Hematopoietic multipotent progenitor cell (in vitro differentiated cells): ENCODE results near the gene C5AR2. TPM values are rescaled to one million over a fixed set of nuclear protein-coding genes. Genes with fewer than 3 reads are reported as not detected.
"Not testable (repeated sequence)": the region's sequence is repeated elsewhere in the genome, so short reads cannot be mapped to it uniquely, and the experiment has no call there.

Experiments
- DNase-seq, 3 donors: peaks; one replicate each; pipeline ENCODE4 v3.0.0-alpha.2; 2011 to 2015; ENCODE audit warnings: low read depth in 2 of 3, low spot score in 2 of 3
- total RNA-seq: library from RNA; depleted of rRNA; stranded (reverse); fragments of >200 nt; gene quantifications from one replicate; pipeline ENCODE4 v1.2.3, GENCODE V29; 2012

The C5AR2 gene
- total RNA-seq: 0.81 TPM

DNA sequence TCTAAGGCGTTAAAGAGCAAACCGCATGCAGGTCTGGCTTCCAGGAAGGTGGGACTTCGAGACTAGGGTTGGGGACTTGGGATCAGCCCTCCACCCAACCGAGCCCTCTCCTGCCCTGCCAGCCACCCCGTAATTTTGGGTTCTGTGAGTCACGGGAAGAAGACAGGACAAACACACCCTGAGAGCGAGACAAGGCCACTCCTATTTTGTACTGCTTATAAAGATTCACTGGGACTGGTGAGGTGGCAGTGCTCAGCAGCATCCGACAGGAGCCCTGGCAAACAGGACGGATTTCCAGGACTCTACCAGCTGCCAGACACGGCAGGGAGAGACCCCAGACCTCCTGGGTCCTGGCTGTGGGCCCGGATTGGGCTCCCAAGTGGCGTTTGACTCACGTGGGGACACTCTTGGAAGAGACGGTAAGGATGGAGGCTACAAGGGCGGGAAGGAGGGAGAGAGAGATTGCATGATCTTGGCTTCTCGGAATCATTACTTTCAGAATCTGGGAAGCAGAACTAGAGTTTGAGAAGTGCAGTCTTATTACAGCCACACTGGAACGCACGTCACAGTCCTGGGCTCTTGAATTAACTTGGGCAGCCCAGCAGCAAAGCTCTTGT is at the start of gene C5AR2:
Gene C5AR2, plus strand, starts transcription at position 245 of the 617 bp plus-strand sequence. CDS start 8,625 bp downstream, outside the sequence.
- DNase-seq: no peak

DNA sequence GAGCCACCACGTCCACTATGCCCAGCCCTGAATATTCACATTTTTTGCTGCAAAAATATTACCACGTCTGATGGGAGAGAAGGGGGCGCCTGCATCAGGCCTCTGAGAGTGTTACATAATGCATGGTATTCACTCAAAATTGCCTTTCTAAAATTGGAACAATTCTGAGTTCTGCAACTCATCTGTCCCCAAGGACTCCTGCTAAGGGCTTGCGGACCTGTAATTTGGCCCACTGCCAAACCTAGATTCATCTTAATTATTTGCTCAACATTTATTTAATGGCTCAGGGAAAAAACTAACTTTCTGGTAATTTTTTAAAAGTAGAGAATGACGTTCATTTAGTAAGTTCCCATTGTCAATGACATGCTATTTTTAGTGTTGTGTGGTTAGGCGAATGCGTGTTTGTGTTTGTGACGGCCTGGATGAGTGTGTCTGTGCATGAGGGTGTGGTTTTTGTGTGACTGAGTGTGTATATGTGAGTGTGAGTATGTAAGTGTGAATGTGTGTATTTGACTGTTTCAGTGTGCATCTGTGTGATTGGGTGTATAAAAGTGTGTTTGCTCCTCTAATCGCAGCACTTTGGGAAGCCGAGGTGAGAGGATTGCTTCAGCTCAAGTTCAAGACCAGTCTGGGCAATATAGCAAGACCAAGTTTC is 48.4 kb upstream of the C5AR2 start:
- DNase-seq: no peak

DNA sequence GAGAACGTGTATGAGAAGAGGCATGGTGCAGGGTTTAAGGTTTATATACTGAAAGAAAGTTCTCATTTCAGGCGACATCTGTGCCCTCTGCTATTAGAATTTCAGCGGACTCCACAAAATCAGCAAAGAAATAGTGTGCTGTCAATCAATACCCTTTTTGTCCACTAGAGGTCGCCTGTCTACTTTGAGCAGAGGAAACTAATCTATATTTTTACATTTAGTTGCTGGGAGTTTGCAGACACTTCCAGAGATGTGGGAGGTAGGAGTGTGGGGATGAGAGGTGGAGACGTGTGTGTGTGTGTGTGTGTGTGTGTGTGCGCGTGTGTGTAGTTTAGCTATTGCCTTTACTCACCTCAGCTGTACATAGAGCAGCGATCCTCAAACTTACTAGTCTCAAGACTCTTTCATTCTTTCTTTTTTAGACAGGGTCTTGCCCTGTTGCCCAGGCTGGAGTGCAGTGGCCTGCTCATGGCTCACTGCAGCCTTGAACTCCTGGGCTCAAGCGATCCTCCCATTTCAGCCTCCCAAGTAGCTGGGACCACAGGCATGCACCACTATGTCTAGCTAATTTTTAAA is 47.6 kb upstream of the C5AR2 start:
- peak; percentile 54 to 74 (median 60) for DNase-seq

DNA sequence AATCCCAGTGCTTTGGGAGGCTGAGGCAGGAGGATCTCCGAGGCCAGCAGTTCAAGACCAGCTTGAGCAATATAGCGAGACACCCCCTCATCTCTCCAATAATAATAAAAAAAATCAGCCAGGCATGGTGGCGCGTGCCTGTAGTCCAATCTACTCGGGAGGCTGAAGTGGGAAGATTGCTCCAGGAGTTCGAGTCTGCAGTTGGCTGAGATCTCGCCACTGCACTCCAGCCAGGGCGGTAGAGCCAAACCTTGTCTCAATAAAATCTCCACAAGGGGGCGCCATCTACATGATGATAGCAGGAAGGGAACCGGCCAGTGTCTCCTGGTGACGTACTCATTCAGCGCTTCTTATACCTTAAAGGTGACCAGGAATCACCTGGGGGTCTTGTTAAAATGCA is 35.9 kb upstream of the C5AR2 start:
- peak; percentile 63 to 89 (median 77) for DNase-seq

DNA sequence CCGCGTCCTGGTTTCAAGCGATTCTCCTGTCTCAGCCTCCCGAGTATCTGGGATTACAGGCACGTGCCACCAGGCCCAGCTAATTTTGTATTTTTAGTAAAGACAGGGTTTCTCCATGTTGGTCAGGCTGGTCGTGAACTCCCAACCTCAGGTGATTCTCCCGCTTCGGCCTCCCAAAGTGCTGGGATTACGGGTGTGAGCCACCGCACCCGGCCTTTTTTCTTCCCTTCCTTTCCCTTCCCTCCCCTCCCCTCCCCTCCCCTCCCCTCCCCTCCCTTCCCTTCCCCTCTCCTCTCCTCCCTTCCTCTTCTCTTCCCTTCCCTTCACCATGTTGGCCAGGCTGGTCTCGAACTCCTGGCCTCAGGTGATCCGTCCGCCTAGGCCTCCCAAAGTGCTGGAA is 31.1 kb upstream of the C5AR2 start:
- DNase-seq: not testable (repeated sequence)

DNA sequence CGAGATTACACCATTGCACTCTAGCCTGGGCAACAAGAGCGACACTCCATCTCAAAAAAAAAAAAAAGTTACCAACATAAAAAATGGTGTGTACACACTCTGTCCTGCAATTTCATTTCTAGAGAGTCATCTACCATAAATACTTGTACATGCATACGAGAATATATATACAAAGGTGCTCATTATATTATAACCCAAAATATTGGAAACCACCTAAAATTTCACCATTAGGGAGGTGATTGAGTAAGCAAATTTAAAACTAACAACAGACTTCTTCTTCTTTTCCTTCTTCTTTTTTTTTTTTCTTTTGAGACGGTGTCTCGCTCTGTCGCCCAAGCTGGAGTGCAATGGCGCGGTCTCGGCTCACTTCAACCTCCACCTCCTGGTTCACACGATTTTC is 29.7 kb upstream of the C5AR2 start:
- DNase-seq: no peak

DNA sequence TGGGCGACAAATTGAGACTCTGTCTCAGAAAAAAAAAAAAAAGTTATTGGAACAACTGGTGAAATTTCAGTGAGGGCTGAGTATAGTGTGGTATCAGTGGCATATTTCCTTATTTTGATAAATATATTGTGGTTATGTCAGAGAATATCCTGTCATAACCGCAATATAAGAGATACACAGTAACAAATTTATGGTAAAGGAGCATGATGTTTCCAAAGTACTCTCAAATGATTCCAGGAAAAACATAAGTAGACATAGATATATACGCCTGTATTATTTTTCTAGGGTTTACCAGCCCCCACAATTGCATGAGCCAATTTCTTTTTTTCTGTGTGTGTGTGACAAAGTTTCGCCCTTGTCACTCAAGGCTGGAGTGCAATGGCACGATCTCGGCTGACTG is 28.0 kb upstream of the C5AR2 start:
- DNase-seq: peak in 1 of 3 donors; percentile 48

DNA sequence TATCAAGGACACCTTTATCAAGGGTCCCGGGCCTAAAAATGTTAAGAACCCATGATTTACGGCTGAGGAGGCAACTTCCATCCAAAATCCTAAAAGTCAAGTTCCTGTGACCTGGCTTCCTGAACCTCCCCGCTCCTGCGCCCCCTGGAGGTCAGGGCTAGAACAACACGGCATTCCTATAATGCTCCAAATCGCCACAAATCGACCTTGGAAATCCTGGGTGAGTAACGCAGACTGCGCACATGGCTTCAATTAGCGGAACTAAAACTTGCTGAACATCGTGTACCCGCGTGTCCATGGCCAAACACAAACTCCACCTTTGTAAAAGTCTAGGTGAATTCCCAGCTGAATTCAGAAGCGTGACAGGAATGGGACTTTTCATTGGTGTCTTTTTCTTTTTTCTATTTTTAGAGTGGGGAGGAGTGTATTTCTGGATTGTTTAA is 26.6 kb upstream of the C5AR2 start:
- peak in 1 of 3 donors; percentile 24 for DNase-seq

DNA sequence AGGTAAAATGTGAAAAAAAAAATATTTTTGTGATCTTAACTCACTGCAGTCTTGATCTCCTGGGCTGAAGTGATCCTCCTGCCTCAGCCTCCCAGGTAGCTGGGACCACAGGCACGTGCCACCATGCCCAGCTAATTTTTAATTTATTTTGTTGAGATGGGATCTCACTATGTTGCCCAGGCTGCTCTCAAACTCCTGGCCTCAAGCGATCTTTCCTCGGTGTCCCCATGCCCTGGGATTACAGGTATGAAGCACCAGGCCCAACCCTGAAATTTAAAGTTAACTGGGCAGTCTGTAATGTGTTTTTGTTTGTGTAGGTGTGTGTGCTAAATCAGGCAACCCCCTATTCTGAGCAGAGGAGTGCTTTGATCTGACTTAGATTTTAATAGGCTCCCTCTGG is 25.7 kb upstream of the C5AR2 start:
- DNase-seq: no peak

DNA sequence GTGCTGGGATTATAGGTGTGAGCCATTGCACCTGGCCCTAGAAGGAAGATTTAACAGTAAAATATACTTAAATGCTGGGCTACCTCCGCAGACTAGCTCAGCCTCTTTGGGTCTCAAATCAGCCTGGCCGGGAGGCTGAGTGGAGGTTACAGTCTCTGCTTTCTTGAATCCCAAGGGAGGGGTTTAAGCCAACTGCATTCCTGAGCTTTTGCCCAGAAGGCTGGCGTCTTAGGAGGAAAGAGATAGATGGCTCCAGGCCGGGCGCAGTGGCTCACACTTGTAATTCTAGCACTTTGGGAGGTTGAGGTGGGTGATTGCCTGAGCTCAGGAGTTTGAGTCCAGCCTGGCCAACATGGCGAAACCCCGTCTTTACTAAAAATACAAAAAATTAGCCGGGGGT is 22.9 kb upstream of the C5AR2 start:
- no peak for DNase-seq

DNA sequence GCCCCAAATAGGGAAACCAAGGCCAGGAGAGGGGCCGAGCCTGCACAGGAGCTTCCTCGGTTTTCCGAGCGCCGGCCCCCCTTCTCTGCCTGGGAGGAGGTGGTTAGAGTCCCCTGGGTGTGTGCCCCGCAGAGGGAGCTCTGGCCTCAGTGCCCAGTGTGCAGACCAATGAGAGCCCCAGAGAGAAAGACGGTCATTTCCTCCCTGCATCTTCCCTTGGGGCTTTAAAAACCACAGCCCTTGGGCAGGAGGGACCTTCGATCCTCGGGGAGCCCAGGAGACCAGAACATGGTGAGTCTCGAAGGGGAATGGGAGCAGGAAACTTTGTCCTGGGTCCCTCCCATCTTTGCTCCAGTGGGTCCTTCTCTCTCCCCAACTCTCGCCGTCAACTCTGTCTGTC is 22.4 kb upstream of the C5AR2 start, which contains the start of gene C5AR1:
Gene C5AR1, plus strand, starts transcription at position 254 of the 400 bp plus-strand sequence. Its CDS starts 35 bp downstream, at position 289.
- no peak for DNase-seq

DNA sequence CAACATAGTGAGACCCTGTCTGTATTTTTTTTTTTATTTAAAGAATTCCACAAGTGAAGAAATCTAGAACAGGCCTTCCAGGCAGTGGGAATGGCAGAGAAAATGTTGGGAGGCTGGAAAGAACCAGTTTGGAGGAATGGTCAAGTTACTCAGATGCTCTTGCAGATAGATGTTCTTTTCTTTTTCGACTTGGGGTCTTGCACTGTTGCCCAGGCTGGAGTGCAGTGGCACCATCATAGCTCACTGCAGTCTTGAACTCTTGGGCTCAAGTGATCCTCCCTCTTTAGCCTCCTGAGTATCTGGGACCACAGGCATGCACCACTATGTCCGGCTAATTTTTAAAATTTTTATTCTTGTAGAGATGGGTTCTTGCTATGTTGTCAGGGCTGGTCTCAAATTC is 21.7 kb upstream of the C5AR2 start:
- no peak for DNase-seq

DNA sequence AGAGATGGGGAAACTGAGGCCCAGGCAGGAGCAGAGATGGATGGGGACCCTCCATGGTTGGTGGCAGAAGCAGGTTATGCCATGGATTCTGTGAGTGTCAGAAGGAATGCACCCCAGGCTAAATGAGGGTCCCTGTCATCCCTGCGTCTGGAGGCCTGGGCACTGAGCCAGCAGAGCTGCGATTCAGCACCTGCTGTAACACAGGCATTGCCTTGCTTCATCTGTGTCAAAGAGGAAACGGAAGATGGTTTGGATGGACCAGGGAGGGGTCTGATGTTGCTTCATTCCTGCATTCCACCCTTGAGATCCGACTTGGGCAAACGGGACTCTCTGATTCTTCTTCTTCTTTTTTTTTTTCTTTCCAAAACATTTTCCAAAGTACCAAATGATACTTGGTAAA is 21.2 kb upstream of the C5AR2 start:
- peak in 1 of 3 donors; percentile 12 for DNase-seq

DNA sequence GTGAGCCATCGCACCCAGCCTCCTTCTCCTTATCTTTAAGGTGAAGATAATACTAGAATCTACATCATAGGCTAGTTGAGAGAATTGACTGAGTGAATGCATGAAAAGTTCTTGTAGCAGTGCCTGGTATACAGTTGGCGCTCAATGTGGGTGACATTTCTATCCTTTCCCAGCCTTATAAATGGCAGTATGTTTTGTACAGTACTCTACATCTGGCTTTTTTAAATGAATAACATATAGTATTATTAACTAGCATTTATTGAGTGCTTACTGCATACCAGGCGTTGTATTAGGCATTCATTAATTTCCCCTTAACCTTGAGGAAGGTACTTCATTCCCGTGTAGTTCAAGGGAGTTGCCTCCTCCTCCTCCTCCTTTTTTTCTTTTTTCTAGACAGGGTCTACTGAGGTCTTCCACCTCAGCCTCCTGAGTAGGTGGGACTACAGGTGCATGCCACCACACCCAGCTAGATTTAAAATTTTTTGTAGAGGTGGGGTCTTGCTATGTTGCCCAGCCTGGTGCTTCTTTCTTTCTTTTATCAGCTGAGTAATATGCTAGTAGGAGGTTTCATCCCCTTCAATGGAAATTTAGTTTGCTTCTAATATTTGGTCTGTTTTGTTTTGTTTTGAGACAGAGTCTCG is 19.5 kb upstream of the C5AR2 start:
- DNase-seq: no peak

DNA sequence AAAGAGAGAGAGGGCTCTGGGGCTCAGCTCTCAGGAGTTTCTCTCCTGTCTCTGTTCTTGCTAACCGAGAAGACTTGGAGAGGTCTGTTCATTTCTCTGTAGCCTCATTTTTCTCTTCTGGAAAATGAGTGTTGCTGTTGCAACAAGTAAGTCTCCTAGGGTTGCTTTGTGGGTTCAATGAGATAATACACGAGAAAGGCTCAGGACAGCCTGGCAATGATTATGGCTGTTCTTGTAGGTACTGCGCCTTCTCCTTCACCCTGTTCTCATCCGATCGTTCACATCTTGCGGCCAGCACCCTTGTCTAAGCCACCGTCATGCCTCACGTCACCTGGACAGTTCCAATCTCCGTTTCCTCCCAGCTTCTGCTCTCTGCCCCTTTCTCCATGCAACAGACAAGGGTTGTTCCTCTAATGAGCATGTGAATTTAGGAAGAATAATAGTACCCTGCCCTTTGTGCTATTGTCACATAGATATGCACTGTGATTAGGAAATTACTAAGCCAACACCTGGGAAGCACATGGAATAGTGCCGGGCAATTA is 18.1 kb upstream of the C5AR2 start:
- no peak for DNase-seq

DNA sequence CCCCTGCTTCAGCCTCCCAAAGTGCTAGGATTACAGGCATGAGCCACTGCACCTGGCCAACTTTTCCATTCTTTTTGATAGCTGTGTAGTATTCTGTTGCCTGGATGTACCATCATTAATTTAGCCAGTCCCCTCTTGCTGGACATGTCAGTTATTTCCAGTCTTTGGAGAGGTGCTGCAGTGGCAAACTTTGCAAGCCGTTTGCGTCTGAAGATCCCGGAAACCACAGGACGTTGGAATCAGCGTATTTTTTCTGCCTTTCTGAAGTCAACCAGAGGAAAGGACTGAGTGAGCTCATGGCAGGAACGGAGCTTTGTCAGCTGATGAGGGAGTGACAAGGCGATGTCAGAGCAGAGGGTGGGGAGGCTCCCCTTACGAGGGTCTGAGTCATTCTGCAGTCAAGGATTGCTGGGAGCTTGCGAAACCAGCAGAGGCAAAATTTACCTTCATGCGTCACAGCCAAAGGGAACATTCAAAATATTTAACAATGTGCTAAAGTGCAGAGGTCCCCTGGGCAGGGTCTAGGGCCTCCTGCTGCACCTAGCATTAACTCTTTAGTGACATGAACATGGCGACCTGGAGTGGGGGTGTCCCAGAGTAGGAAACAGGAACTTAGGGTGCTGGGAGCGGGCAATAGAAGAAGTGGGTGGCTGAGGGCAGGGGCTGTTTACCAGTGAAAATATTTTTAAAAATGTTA is 16.7 kb upstream of the C5AR2 start:
- peak in 2 of 3 donors; percentile 48 to 56 for DNase-seq

DNA sequence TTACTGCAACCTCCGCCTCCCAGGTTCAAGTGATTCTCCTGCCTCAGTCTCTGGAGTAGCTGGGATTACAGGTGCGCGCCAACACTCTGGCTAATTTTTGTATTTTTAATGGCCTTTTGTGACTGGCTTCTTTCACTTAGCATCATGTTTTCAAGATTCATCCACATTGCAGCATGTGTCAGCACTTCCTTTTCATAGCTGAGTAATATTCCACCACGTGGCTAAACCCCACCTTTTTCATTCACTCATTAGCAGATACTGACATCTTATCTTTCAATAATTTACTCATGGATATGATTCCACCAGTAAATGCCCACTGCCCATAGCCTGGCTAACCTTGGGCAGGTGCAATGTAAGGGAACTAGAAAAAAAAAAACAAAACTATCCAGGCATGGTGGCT is 15.5 kb upstream of the C5AR2 start:
- DNase-seq: no peak

DNA sequence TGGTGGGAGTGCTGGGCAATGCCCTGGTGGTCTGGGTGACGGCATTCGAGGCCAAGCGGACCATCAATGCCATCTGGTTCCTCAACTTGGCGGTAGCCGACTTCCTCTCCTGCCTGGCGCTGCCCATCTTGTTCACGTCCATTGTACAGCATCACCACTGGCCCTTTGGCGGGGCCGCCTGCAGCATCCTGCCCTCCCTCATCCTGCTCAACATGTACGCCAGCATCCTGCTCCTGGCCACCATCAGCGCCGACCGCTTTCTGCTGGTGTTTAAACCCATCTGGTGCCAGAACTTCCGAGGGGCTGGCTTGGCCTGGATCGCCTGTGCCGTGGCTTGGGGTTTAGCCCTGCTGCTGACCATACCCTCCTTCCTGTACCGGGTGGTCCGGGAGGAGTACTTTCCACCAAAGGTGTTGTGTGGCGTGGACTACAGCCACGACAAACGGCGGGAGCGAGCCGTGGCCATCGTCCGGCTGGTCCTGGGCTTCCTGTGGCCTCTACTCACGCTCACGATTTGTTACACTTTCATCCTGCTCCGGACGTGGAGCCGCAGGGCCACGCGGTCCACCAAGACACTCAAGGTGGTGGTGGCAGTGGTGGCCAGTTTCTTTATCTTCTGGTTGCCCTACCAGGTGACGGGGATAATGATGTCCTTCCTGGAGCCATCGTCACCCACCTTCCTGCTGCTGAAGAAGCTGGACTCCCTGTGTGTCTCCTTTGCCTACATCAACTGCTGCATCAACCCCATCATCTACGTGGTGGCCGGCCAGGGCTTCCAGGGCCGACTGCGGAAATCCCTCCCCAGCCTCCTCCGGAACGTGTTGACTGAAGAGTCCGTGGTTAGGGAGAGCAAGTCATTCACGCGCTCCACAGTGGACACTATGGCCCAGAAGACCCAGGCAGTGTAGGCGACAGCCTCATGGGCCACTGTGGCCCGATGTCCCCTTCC is 11.8 kb upstream of the C5AR2 start:
- no peak for DNase-seq

DNA sequence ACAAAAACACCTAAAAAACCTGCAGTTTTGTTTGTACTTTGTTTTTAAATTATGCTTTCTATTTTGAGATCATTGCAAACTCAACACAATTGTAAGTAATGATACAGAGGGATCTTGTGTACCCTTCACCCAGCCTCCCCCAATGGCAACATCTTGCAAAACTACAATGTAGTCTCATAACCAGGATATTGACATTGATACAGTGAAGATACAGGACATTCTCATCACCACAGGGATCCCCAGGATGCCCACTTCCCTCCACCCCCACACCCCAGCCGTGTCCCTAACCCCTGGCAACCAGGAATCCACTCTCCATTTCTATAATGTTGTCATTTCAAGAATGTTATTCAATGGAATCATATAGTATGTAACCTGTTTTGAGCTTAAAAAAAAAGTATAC is 10.3 kb upstream of the C5AR2 start:
- no peak for DNase-seq

DNA sequence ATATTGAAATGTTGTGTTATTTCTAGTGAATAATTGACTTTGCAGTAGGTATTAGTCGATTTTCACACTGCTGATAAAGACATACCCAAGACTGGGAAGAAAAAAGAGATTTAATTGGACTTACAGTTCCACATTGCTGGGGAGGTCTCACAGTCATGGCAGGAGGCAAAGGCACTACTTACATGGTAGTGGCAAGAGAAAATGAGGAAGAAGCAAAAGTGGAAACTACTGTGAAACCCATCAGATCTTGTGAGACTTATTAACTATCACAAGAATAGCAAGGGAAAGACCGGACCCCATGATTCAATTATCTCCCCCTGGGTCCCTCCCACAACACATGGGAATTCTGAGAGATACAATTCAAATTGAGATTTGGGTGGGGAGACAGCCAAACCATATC is 9.9 kb upstream of the C5AR2 start:
- peak in 1 of 3 donors; percentile 26 for DNase-seq
